H1 (cell line): Measurements from ENCODE around the gene GABRG3.

Experiments
- CBX5 ChIP-seq: fragments of 300-800, 300-1000 bp; sonication (generic); IDR thresholded peaks from 2 replicates; pipeline ENCODE4 v1.7.1; 2016; ENCODE audit warnings: antibody characterized with exemption, low read length, low read depth
- CTCF ChIP-seq, 3 experiments: IDR thresholded peaks; 1 replicate in 2 of 3; 2 replicates in 1 of 3; pipeline versions ENCODE4 v1.5.1 to v1.6.1; 2011; ENCODE audit warnings: low read length in 3 of 3, mild to moderate bottlenecking in 3 of 3, inconsistent platforms in 2 of 3, low read depth in 1 of 3, moderate library complexity in 1 of 3; ENCODE audit not compliant: insufficient read depth in 1 of 3; ENCODE audit errors: control extremely low read depth in 1 of 3
- EZH2 ChIP-seq: fragments of 200-600 bp; sonication (generic); IDR thresholded peaks from 2 replicates; pipeline ENCODE4 v1.7.1; 2012; ENCODE audit warnings: low read depth, mild to moderate bottlenecking, moderate library complexity, low read length, inconsistent platforms; ENCODE audit not compliant: severe bottlenecking
- RAD21 ChIP-seq, 2 experiments: IDR thresholded peaks in 1 of 2; conservative IDR thresholded peaks in 1 of 2; 2 replicates each; pipeline ENCODE4 v1.6.1; 2011; ENCODE audit warnings: low read depth in 2 of 2, low read length in 2 of 2, improper control_type of control experiment in 1 of 2, inconsistent platforms in 1 of 2, mild to moderate bottlenecking in 1 of 2, moderate library complexity in 1 of 2
- TAF1 ChIP-seq: IDR thresholded peaks from 2 replicates; pipeline ENCODE4 v1.6.1; 2011; ENCODE audit warnings: mild to moderate bottlenecking, low read depth, low read length
- TEAD4 ChIP-seq: IDR thresholded peaks from 2 replicates; pipeline ENCODE4 v1.6.1; 2012; ENCODE audit warnings: low read depth, low read length, inconsistent platforms, mixed read lengths
- USF2 ChIP-seq: IDR thresholded peaks from 2 replicates; pipeline ENCODE4 v1.6.1; 2011; ENCODE audit warnings: low read length, improper control_type of control experiment

GRCh38 chr15:27401471-27401870 lies 430.5 kb downstream of the GABRG3 start:
- TF ChIP-seq CTCF (IDR thresholded peaks at IDR 0.05; ENCODE audit: control extremely low read depth in 1 of 3, insufficient read depth in 1 of 3, low read depth in 1 of 3, low read length in 3 of 3) (no peak), TAF1 (no peak), CBX5 (no peak), RAD21 (IDR thresholded peaks at IDR 0.05 in 1 of 2, conservative IDR thresholded peaks at IDR 0.05 in 1 of 2; ENCODE audit: low read depth in 2 of 2, low read length in 2 of 2) (no peak), USF2 (no peak), TEAD4 (no peak), EZH2 (no peak)
